Measurements from ENCODE around the gene HIC1. TPM values are rescaled to one million over a fixed set of nuclear protein-coding genes. Genes with fewer than 3 reads are reported as not detected.

Gene HIC1
- polyA plus RNA-seq, 1 of the 3 experiments (the other 2 are of a cell fraction), result 6.4 TPM

DNA sequence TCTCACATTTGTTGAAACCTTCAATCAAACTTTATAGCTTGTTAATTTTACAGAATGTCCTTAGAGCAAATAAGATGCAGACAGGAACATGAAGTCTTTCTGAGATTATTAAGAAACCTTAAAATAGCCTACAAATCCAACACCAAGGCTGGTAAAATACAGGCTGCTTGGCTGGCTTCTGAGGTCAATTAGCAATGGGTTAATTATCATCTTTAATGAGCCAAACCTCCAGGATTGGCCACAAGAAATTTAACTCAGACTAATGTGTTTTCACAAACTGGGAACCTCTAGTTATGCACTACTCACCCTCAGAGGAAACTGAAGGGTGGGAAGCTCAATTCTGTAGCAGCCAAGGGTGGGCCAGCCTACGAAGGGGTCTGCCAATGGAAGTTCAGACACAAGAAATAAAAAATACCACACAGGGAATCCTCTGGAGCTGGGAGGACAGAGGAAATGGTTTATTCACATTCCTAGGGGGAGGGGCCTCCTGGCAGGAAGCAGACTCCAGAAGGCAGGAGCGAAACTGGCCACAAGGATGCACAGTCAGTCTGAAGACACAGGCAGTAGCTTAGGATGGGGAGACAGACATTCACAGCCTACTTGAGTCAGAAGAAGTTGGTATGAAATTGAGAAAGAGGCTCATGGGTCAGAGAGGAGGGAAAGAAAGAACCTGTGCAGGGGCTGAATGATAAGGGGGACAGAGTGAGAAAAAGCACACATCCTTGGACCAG lies 36.1 kb downstream of the HIC1 start (continued):
- TF ChIP-seq, protein P1, sequence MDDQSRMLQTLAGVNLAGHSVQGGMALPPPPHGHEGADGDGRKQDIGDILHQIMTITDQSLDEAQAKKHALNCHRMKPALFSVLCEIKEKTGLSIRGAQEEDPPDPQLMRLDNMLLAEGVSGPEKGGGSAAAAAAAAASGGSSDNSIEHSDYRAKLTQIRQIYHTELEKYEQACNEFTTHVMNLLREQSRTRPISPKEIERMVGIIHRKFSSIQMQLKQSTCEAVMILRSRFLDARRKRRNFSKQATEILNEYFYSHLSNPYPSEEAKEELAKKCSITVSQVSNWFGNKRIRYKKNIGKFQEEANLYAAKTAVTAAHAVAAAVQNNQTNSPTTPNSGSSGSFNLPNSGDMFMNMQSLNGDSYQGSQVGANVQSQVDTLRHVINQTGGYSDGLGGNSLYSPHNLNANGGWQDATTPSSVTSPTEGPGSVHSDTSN (IDR thresholded peaks at IDR 0.05), result no peak
- no peak for TF ChIP-seq RAD21 (IDR thresholded peaks at IDR 0.05; ENCODE audit: low read length)

DNA sequence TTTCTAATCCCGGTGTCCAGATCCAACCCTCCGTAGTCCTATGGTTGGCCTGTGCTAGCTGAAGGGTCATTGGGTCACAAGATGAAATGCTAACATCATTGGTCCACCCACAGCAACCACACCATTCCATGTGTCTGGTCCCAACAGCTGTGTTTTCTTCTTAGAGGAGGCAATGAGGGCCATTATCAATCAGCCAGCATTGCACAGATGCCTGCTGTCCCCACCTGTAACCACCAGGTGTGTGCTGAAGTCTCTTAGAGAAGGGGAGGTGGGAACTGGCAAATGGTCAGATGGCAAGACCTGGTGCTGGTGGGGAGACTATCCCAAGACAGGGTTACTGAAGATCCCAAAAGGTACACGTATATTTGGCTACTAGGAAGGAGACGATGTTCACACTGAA lies 37.4 kb downstream of the HIC1 start:
- no peak for DNase-seq
- no peaks in the 10 kb centered on the region for H3K36me3 ChIP-seq (replicated peaks in 1 of 2; ENCODE audit: control insufficient read depth in 1 of 2, insufficient read depth in 2 of 2, low read length in 1 of 2)
- POLR2A ChIA-PET, result no interaction called here
- H3K27me3 ChIP-seq (ENCODE audit: insufficient read depth), result no peaks in the 10 kb centered on the region
- H3K9me3 ChIP-seq, result no peaks in the 10 kb centered on the region
- H3K4me1 ChIP-seq (ENCODE audit: control insufficient read depth in 1 of 2, insufficient read depth in 2 of 2, low read depth in 1 of 2, low read length in 1 of 2), result peaks cover 24 to 41% of the 10 kb centered on the region in 2 experiments; a peak in 3 of 4 replicates
- no peak overlapping the region for H3K9ac ChIP-seq
- H3K4me2 ChIP-seq, result no peak overlapping the region
- H3K4me3 ChIP-seq (ENCODE audit: low read depth in 2 of 2, low read length in 1 of 2), result no peak overlapping the region
- H3K27ac ChIP-seq (ENCODE audit: low read depth in 2 of 2, low read length in 1 of 2), result 0 out of 4 replicates have a peak overlapping the region, but pooled peaks of 1 of the 2 experiments have one; percentile 78
- H4K20me1 ChIP-seq (ENCODE audit: insufficient read depth), result no peaks in the 10 kb centered on the region
- CTCF ChIA-PET, result interaction anchor here (5.2 kb wide), 1 partner anchor 152 kb away, joined by 35 read pairs; no protein-coding TSS in a partner anchor
- TF ChIP-seq RXRA (IDR thresholded peaks at IDR 0.05; ENCODE audit: borderline replicate concordance, low read depth) (no peak), MEF2A (IDR thresholded peaks at IDR 0.05; ENCODE audit: borderline replicate concordance, low read depth) (no peak), RAD21 (IDR thresholded peaks at IDR 0.05; ENCODE audit: low read length) (no peak), YY1 (IDR thresholded peaks at IDR 0.05; ENCODE audit: low read depth) (no peak), MXI1 (IDR thresholded peaks at IDR 0.05; ENCODE audit: low read depth, low read length) (no peak), FOSL2 (IDR thresholded peaks at IDR 0.05; ENCODE audit: borderline replicate concordance, low read depth) (no peak), TCF12 (IDR thresholded peaks at IDR 0.05) (no peak)
- TF ChIP-seq, protein P2, sequence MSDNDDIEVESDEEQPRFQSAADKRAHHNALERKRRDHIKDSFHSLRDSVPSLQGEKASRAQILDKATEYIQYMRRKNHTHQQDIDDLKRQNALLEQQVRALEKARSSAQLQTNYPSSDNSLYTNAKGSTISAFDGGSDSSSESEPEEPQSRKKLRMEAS (IDR thresholded peaks at IDR 0.05; ENCODE audit: low read depth), result no peak
- TF ChIP-seq, protein P3, sequence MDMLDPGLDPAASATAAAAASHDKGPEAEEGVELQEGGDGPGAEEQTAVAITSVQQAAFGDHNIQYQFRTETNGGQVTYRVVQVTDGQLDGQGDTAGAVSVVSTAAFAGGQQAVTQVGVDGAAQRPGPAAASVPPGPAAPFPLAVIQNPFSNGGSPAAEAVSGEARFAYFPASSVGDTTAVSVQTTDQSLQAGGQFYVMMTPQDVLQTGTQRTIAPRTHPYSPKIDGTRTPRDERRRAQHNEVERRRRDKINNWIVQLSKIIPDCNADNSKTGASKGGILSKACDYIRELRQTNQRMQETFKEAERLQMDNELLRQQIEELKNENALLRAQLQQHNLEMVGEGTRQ (IDR thresholded peaks at IDR 0.05; ENCODE audit: borderline replicate concordance, low read depth, low read length), result no peak
- H3K9me2 ChIP-seq, result no peaks in the 10 kb centered on the region
- peaks cover 6% of the 10 kb centered on the region; the same call in 1 of the 2 replicates for H3K79me2 ChIP-seq (ENCODE audit: insufficient read depth)
- H3F3A ChIP-seq (replicated peaks; ENCODE audit: insufficient read depth), result peaks cover 16% of the 10 kb centered on the region
- WGBS (ENCODE audit: low lambda C conversion rate), result 96% methylated on average over 4 of the region's 4 CpGs
- no peak overlapping the region for H2AFZ ChIP-seq (ENCODE audit: low read depth)

DNA sequence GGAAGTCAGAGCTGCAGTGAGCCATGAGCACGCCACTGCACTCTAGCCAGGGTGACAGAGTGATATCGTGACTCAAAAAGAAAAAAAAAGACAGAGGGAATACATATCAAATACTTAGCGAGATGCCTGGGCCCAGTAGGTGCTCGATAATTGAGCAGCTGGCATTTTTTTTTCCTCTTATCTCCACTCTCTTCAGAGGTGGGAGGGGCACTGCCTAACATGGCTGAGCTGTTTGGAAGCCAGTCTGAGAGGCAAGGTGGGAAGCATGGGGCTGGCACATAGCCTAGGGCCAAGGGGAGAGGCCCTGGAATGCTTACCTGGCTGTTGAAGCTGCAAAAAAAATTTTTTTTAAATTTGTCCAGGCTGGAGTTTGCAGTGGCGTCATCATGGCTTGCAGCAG lies 38.4 kb downstream of the HIC1 start:
- POLR2A ChIA-PET, result no interaction called here
- peaks cover 6% of the 10 kb centered on the region; the same call in 1 of the 2 replicates for H3K79me2 ChIP-seq (ENCODE audit: insufficient read depth)
- H3K27me3 ChIP-seq (ENCODE audit: insufficient read depth), result no peaks in the 10 kb centered on the region
- H3K4me3 ChIP-seq (ENCODE audit: low read depth in 2 of 2, low read length in 1 of 2), result no peak overlapping the region
- TF ChIP-seq YY1 (IDR thresholded peaks at IDR 0.05; ENCODE audit: low read depth) (no peak), GATA2 (CRISPR knock-in tag; IDR thresholded peaks at IDR 0.05) (0 out of 2 replicates have a peak, but pooled peaks have one; percentile 20)
- TF ChIP-seq, protein P2 (IDR thresholded peaks at IDR 0.05; ENCODE audit: low read depth), result no peak
- H3K4me2 ChIP-seq, result no peak overlapping the region
- no peaks in the 10 kb centered on the region for H3K9me3 ChIP-seq
- no peak overlapping the region for H3K9ac ChIP-seq
- H3F3A ChIP-seq (replicated peaks; ENCODE audit: insufficient read depth), result peaks cover 16% of the 10 kb centered on the region
- 87% methylated on average over 5 of the region's 5 CpGs for WGBS (ENCODE audit: low lambda C conversion rate)
- no peaks in the 10 kb centered on the region for H3K9me2 ChIP-seq
- no peak overlapping the region for H3K27ac ChIP-seq (ENCODE audit: low read depth in 2 of 2, low read length in 1 of 2)
- DNase-seq, result peak; percentile 27
- CTCF ChIA-PET, result interaction anchor here (0.6 to 5.2 kb wide), 9 partner anchors 9 to 151 kb away, joined by 3 to 35 read pairs (median 3); partner anchors contain the start of gene HIC1
- no peaks in the 10 kb centered on the region for H3K36me3 ChIP-seq (replicated peaks in 1 of 2; ENCODE audit: control insufficient read depth in 1 of 2, insufficient read depth in 2 of 2, low read length in 1 of 2)
- H4K20me1 ChIP-seq (ENCODE audit: insufficient read depth), result no peaks in the 10 kb centered on the region
- peaks cover 24 to 31% of the 10 kb centered on the region in 2 experiments; a peak in 3 of 4 replicates for H3K4me1 ChIP-seq (ENCODE audit: control insufficient read depth in 1 of 2, insufficient read depth in 2 of 2, low read depth in 1 of 2, low read length in 1 of 2)
- H2AFZ ChIP-seq (ENCODE audit: low read depth), result no peak overlapping the region

Data from SK-N-SH (cell line).